Naive thymus-derived CD8-positive, alpha-beta T cell (primary cell): ENCODE measurements around the gene ENDOD1. TPM values are rescaled to one million over a fixed set of nuclear protein-coding genes. Genes with fewer than 3 reads are reported as not detected.
A peak's percentile ranks its signal among the peaks of the same experiment; 100 is the strongest.
"Not testable (repeated sequence)": the region's sequence is repeated elsewhere in the genome, so short reads cannot be mapped to it uniquely, and the experiment has no call there.

Source experiments
- ATAC-seq, 2 donors: fragments of 150-1000 bp; cut with Tn5 transposase in 1 of 2; sonication (Bioruptor Pico), chemical (Tn5 transposase) in 1 of 2; 1 replicate in 1 of 2; 2 replicates in 1 of 2; pipeline ENCODE4 v1.10.0; 2021; ENCODE audit warnings: mild to moderate bottlenecking in 2 of 2, moderate library complexity in 2 of 2
- POLR2A ChIA-PET: fragments of 350-600 bp; sonication (Branson Sonifier 250); formaldehyde crosslinking; loops from one replicate; lab custom pipeline; 2021; ENCODE audit warnings: antibody characterized with exemption; lab: Charles Lee
- DNase-seq, 10 donors: peaks; one replicate each; pipeline versions ENCODE4 v3.0.0 to v3.0.0-alpha.2; 2020 to 2022
- H3K27ac Mint-ChIP-seq, 10 donors: one replicate each; pipeline ENCODE4 v1.8.0; 2020 to 2022; ENCODE audit warnings: mild to moderate bottlenecking in 10 of 10, mixed read lengths in 10 of 10, moderate library complexity in 4 of 10, inconsistent platforms in 1 of 10
- H3K27me3 Mint-ChIP-seq, 5 donors: one replicate each; pipeline ENCODE4 v1.8.0; 2021 to 2022; ENCODE audit warnings: mixed read lengths in 5 of 5
- H3K36me3 Mint-ChIP-seq, 3 donors: one replicate each; pipeline ENCODE4 v1.8.0; 2020 to 2022; ENCODE audit warnings: mixed read lengths in 3 of 3, mild to moderate bottlenecking in 2 of 3, inconsistent platforms in 1 of 3
- H3K4me1 Mint-ChIP-seq, 4 donors: one replicate each; pipeline ENCODE4 v1.8.0; 2021 to 2022; ENCODE audit warnings: mixed read lengths in 4 of 4
- H3K4me3 Mint-ChIP-seq, 10 donors: one replicate each; pipeline ENCODE4 v1.8.0; 2020 to 2022; ENCODE audit warnings: mild to moderate bottlenecking in 10 of 10, mixed read lengths in 10 of 10, moderate library complexity in 6 of 10, inconsistent platforms in 1 of 10
- H3K9me3 Mint-ChIP-seq, 9 donors: one replicate each; pipeline ENCODE4 v1.8.0; 2020 to 2022; ENCODE audit warnings: mixed read lengths in 9 of 9, mild to moderate bottlenecking in 3 of 9, inconsistent platforms in 1 of 9, moderate library complexity in 1 of 9
- polyA plus RNA-seq, 3 donors: library from polyadenylated mRNA; unstranded; fragments of 300-500 nt; fragmentation: Illumina TruSeq; gene quantifications; one replicate each; pipeline ENCODE4 v1.2.3, GENCODE V29; 2021
- total RNA-seq, 8 experiments: library from RNA in 2 of 8; stranded (reverse) in 2 of 8; gene quantifications; one replicate each; pipeline ENCODE4 v1.2.3 and lab custom pipeline; 2021 to 2026

ENDOD1 gene
- total and polyA plus RNA-seq, 5 experiments from 2014 or later = 3.9 to 10.2 (median 10.1) TPM

DNA sequence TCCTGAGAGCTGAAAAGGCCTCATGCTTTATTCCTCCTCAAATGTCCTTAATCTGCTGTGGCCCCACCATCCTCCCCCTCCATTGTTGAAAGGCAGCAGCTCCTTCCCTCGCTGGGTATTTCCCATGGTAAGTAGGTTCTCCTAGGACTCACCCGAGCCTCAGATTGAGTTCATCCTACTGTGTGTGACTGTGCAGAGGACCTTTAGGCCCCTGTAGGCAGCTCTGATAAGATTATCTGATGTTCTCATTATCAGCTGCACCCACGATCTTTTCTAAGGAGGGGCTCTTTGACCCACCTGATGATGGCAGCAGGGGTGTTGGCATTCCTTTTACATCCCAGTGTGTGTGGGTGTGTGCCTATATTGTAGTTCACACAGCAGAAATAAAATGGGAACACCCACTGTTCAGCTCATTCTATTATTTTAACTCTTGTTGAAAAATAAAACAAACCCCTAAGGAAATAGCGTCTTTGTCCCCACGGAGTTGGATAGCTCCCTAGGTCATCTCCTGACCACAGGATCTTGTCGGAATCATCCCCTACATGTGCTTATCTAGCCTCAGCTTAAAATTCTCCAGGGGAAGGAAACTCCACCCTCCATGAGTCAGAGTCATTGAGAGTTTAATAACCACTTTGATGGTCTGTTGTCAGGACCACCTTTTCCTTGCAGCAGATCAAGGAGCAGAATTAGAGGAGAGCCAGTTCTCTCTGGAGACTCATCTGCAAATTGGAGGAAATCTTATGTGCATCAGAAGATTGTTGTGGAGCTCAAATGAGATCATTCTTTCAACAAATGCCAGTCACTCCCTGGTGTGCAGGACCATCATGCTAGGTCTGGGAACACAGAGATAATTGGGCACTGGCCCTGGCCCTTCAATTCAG lies 19.3 kb downstream of the ENDOD1 start:
- ATAC-seq (no peak), DNase-seq (no peak)
- Mint-ChIP-seq H3K4me3 (peak overlapping the region in 1 of 10 donors; percentile 78), H3K27me3 (no peaks in the 10 kb centered on the region), H3K9me3 (no peaks in the 10 kb centered on the region), H3K27ac (peak overlapping the region in 3 of 10 donors; percentile 49 to 59 (median 54)), H3K4me1 (peaks cover 6 to 34% (median 12%) of the 10 kb centered on the region in 4 donors), H3K36me3 (peaks cover 12 to 32% (median 21%) of the 10 kb centered on the region in 3 donors)
- POLR2A ChIA-PET = no interaction called here

- DNase-seq, H3K4me3 Mint-ChIP-seq, H3K27ac Mint-ChIP-seq, ATAC-seq, H3K9me3 Mint-ChIP-seq, POLR2A ChIA-PET, H3K27me3 Mint-ChIP-seq: not testable (repeated sequence)
- Mint-ChIP-seq H3K36me3 (peaks cover 12 to 27% (median 21%) of the 10 kb centered on the region in 3 donors), H3K4me1 (peaks cover 2 to 31% (median 13%) of the 10 kb centered on the region in 4 donors)
These were observed 21.8 kb downstream of the ENDOD1 start for GRCh38 chr11:95111471-95111870.

DNA sequence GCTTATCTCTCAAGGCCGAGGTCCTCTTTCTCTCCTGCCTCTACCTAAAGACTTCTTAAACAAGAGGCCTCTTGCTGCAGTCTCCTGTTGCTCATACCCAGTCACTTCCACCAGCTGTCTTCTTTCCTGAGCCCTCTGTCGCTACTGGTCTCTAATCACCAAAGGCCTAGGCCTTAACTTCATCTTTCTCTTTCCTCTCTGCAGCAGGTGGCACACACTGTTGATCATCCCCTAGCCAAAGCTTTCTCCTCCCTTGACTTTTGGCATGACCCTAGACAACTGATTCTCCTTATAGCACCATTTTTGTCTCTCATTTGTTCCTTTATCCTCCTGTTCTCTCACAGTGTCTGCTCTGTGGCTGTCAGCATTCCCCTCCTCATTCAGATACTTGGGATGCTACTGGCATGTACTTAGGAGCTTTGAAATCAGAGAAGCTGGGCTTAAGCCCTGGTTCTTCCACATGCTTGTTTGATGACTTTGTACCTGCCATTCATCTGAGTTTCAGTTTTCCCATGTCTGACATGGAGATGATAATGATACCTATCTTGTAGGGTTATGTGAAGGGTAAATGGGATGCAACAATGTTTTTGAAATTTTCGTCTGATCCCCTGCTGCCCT lies 22.4 kb downstream of the ENDOD1 start:
- POLR2A ChIA-PET = no interaction called here
- Mint-ChIP-seq H3K27ac (peak overlapping the region in 2 of 10 donors; percentile 34 to 61), H3K36me3 (peaks cover 12 to 27% (median 21%) of the 10 kb centered on the region in 3 donors), H3K9me3 (no peaks in the 10 kb centered on the region), H3K4me3 (no peak overlapping the region), H3K27me3 (no peaks in the 10 kb centered on the region), H3K4me1 (peaks cover 0 to 26% (median 13%) of the 10 kb centered on the region in 4 donors)
- no peak for DNase-seq
- no peak for ATAC-seq

DNA sequence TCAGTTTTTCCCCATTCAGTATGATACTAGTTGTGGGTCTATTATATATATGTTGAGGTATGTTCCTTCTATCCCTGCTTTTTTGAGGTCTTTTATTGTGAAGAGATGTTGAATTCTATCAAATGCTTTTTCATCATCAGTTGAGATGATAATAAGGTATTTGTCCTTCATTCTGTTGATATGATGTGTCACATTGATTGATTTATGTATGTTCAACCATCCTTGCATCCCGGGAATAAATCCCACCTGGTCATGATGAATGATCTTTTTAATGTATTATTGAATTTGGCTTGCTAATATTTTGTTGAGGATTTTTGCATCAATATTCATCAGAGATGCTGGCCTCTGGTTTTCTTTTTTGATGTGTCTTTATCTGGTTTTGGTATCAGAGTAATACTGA lies 26.0 kb downstream of the ENDOD1 start:
- Mint-ChIP-seq H3K4me3 (no peak overlapping the region), H3K36me3 (peaks cover 6 to 23% (median 12%) of the 10 kb centered on the region in 3 donors), H3K9me3 (peaks cover 0 to 18% (median 4%) of the 10 kb centered on the region in 9 donors), H3K4me1 (peaks cover 0 to 17% (median 9%) of the 10 kb centered on the region in 4 donors), H3K27me3 (no peaks in the 10 kb centered on the region), H3K27ac (no peak overlapping the region)
- no peak for DNase-seq
- no peak for ATAC-seq
- POLR2A ChIA-PET = no interaction called here

- Mint-ChIP-seq H3K4me3 (no peak overlapping the region), H3K4me1 (peaks cover 0 to 11% (median 2%) of the 10 kb centered on the region in 4 donors), H3K36me3 (peaks cover 3 to 20% (median 9%) of the 10 kb centered on the region in 3 donors), H3K27me3 (no peaks in the 10 kb centered on the region), H3K9me3 (peaks cover 0 to 18% (median 4%) of the 10 kb centered on the region in 9 donors), H3K27ac (no peak overlapping the region)
- DNase-seq (no peak), ATAC-seq (no peak)
- POLR2A ChIA-PET = no interaction called here
These were observed 29.9 kb downstream of the ENDOD1 start for GRCh38 chr11:95119361-95120060.

- Mint-ChIP-seq H3K9me3 (peaks cover 0 to 18% (median 4%) of the 10 kb centered on the region in 9 donors), H3K27me3 (no peaks in the 10 kb centered on the region), H3K4me1 (peaks cover 0 to 11% (median 2%) of the 10 kb centered on the region in 4 donors), H3K36me3 (peaks cover 3 to 20% (median 10%) of the 10 kb centered on the region in 3 donors), H3K27ac (no peak overlapping the region), H3K4me3 (no peak overlapping the region)
- ATAC-seq (no peak), DNase-seq (no peak)
- POLR2A ChIA-PET = no interaction called here
These were observed 32.1 kb downstream of the ENDOD1 start for GRCh38 chr11:95121698-95122097.

- H3K36me3 Mint-ChIP-seq = peaks cover 7 to 11% (median 8%) of the 10 kb centered on the region in 3 donors
- ATAC-seq = no peak
- no peaks in the 10 kb centered on the region for H3K27me3 Mint-ChIP-seq
- peaks cover 0 to 6% (median under 1%) of the 10 kb centered on the region in 9 donors for H3K9me3 Mint-ChIP-seq
- H3K4me3 Mint-ChIP-seq = no peak overlapping the region
- POLR2A ChIA-PET = no interaction called here
- H3K27ac Mint-ChIP-seq = no peak overlapping the region
- peaks cover 0 to 5% (median 0%) of the 10 kb centered on the region in 4 donors for H3K4me1 Mint-ChIP-seq
- no peak for DNase-seq
These were observed 33.9 kb downstream of the ENDOD1 start for GRCh38 chr11:95123556-95123955.

DNA sequence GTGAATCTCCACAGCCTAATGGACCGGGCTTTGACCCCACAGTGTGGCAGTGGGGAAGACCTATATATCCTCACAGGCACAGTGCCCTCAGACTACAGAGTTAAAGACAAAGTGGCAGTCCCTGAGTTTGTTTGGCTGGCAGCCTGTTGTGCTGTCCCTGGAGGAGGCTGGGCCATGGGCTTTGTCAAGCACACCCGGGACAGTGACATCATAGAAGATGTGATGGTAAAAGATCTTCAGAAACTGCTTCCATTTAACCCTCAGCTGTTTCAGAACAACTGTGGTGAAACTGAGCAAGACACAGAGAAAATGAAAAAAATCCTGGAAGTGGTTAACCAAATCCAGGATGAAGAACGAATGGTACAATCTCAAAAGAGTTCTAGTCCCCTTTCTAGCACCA lies 39.0 kb downstream of the ENDOD1 start:
- POLR2A ChIA-PET = no interaction called here
- ATAC-seq (no peak), DNase-seq (no peak)
- Mint-ChIP-seq H3K4me3 (no peak overlapping the region), H3K36me3 (peaks cover 5 to 24% (median 18%) of the 10 kb centered on the region in 3 donors), H3K27me3 (no peaks in the 10 kb centered on the region), H3K4me1 (peaks cover 0 to 1% (median 0%) of the 10 kb centered on the region in 4 donors), H3K27ac (peak overlapping the region in 1 of 10 donors; percentile 71), H3K9me3 (no peaks in the 10 kb centered on the region)

- Mint-ChIP-seq H3K4me3 (no peak overlapping the region), H3K27me3 (no peaks in the 10 kb centered on the region), H3K4me1 (peaks cover 0 to 1% (median 0%) of the 10 kb centered on the region in 4 donors), H3K27ac (no peak overlapping the region), H3K36me3 (peaks cover 5 to 22% (median 15%) of the 10 kb centered on the region in 3 donors), H3K9me3 (no peaks in the 10 kb centered on the region)
- ATAC-seq (no peak), DNase-seq (no peak)
- POLR2A ChIA-PET = no interaction called here
These were observed 43.3 kb downstream of the ENDOD1 start for GRCh38 chr11:95132956-95133355.

DNA sequence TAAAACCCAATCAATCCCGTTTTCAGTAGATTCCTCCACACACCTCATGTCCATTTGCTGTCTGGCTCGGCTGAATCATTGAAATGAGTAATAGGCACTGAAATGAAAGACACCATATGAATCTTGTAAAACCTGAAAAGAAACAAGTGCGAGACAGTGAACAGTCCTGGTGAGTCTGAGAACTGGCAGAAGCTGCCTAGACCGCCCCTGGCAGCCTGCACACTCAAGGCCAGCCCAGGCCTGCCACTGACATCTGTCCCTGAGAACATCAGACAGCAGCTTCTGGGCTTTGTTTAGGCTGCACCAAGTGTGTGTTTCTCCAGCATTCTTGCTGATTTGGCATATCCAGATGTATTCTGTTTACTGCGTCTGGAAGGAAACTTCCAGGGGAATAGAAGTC lies 44.8 kb downstream of the ENDOD1 start:
- Mint-ChIP-seq H3K27me3 (no peaks in the 10 kb centered on the region), H3K36me3 (peaks cover 0 to 10% (median 6%) of the 10 kb centered on the region in 3 donors), H3K27ac (no peak overlapping the region), H3K4me3 (no peak overlapping the region), H3K4me1 (peaks cover 0 to 1% (median 0%) of the 10 kb centered on the region in 4 donors), H3K9me3 (no peaks in the 10 kb centered on the region)
- POLR2A ChIA-PET = no interaction called here
- no peak for DNase-seq
- ATAC-seq = no peak

GRCh38 chr11:95135155-95135554 lies 45.5 kb downstream of the ENDOD1 start:
- Mint-ChIP-seq H3K9me3 (no peaks in the 10 kb centered on the region), H3K4me1 (peaks cover 0 to 1% (median 0%) of the 10 kb centered on the region in 4 donors), H3K4me3 (no peak overlapping the region), H3K27ac (no peak overlapping the region), H3K36me3 (peaks cover 0 to 5% (median 3%) of the 10 kb centered on the region in 3 donors), H3K27me3 (no peaks in the 10 kb centered on the region)
- ATAC-seq (no peak), DNase-seq (no peak)
- POLR2A ChIA-PET = no interaction called here

DNA sequence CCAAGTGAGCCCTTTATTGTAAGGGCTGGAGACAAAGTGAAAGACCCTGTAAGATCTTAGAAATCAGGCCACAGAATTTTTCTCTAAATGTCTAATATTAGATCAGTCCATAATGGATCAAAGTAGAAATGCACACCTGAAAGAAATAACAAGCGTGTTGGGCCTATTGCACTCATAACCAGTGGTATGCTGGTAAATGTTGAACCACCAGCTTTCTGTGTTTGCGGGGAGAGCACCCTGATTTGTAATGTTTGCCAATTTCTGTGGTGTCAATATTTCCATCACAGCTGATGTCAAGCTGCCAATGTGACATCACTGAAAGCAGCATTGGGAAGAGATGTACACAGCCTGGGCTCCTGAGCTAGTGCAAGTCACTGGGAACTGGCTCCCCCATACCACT lies 46.2 kb downstream of the ENDOD1 start:
- Mint-ChIP-seq H3K27ac (peak overlapping the region in 1 of 10 donors; percentile 30), H3K4me1 (peaks cover 0 to 1% (median 0%) of the 10 kb centered on the region in 4 donors), H3K9me3 (no peaks in the 10 kb centered on the region), H3K36me3 (peaks cover 0 to 2% (median 2%) of the 10 kb centered on the region in 3 donors), H3K4me3 (no peak overlapping the region), H3K27me3 (no peaks in the 10 kb centered on the region)
- ATAC-seq (no peak), DNase-seq (no peak)
- POLR2A ChIA-PET = interaction anchor here (1.0 kb wide), 1 partner anchor 47 kb away, joined by 4 read pairs; the partner anchor contains the start of gene ENDOD1
